H1 (cell line): Measurements from ENCODE around the gene FRMD5. TPM values are rescaled to one million over a fixed set of nuclear protein-coding genes. Genes with fewer than 3 reads are reported as not detected.

Experiments used
- CTCF ChIA-PET: fragments of 300-600 bp; sonication (Branson Sonifier 250); formaldehyde crosslinking; loops from one replicate; lab custom pipeline; 2021; ENCODE audit not compliant: partially characterized antibody; lab: Charles Lee
- POLR2A ChIA-PET: fragments of 300-600 bp; sonication (Branson Sonifier 250); formaldehyde crosslinking; loops from one replicate; lab custom pipeline; 2021; ENCODE audit warnings: inconsistent platforms; ENCODE audit not compliant: partially characterized antibody; lab: Charles Lee
- DNase-seq, 2 experiments: peaks; one replicate each; pipeline versions ENCODE4 v3.0.0 to v3.0.0-alpha.2; 2010 to 2022; ENCODE audit warnings: low spot score in 2 of 2, low read depth in 1 of 2, mixed read lengths in 1 of 2
- FAIRE-seq: peaks from 2 replicates; lab custom pipeline; 2011; peaks lifted over from hg19 to GRCh38; lab: Jason Lieb, UNC
- H2AFZ ChIP-seq: 2 replicates; pipeline ENCODE4 v1.8.1; 2012; ENCODE audit warnings: low read length, inconsistent platforms
- H2AK5ac ChIP-seq: 2 replicates; pipeline ENCODE4 v1.6.1; 2013; ENCODE audit warnings: low read depth, low read length
- H2BK120ac ChIP-seq: replicated peaks from 2 replicates; pipeline ENCODE3; 2013; ENCODE audit warnings: low read depth, low read length, inconsistent platforms
- H2BK12ac ChIP-seq: 2 replicates; pipeline ENCODE4 v1.6.1; 2013; ENCODE audit warnings: low read depth, low read length
- H2BK15ac ChIP-seq: 2 replicates; pipeline ENCODE4 v1.6.1; 2013; ENCODE audit warnings: low read length
- H2BK20ac ChIP-seq: 2 replicates; pipeline ENCODE4 v1.6.1; 2013; ENCODE audit warnings: low read length
- H2BK5ac ChIP-seq: 2 replicates; pipeline ENCODE4 v1.6.1; 2013; ENCODE audit warnings: low read depth, low read length
- H3K14ac ChIP-seq: 2 replicates; pipeline ENCODE4 v1.6.1; 2013; ENCODE audit warnings: inconsistent platforms; ENCODE audit not compliant: insufficient read length
- H3K18ac ChIP-seq: 2 replicates; pipeline ENCODE4 v1.6.1; 2013; ENCODE audit warnings: low read length; ENCODE audit errors: extremely low read depth
- H3K23ac ChIP-seq: 2 replicates; pipeline ENCODE4 v1.6.1; 2013; ENCODE audit warnings: inconsistent platforms; ENCODE audit not compliant: insufficient read length
- H3K23me2 ChIP-seq: 2 replicates; pipeline ENCODE4 v1.6.1; 2013; ENCODE audit warnings: low read depth, low read length
- H3K27ac ChIP-seq: 2 replicates; pipeline ENCODE4 v1.6.1; 2011; ENCODE audit warnings: low read depth, low read length, inconsistent platforms
- H3K27me3 ChIP-seq, 4 experiments: replicated peaks in 1 of 4; 1 replicate in 1 of 4; 2 replicates in 3 of 4; pipeline versions ENCODE4 v1.6.1 to v1.8.1; 2011 to 2013; ENCODE audit warnings: low read length in 3 of 4, mild to moderate bottlenecking in 3 of 4, inconsistent platforms in 2 of 4, mixed read lengths in 2 of 4, moderate library complexity in 1 of 4; ENCODE audit not compliant: control insufficient read depth in 3 of 4, insufficient read depth in 3 of 4; ENCODE audit errors: extremely low read depth in 1 of 4
- H3K36me3 ChIP-seq, 4 experiments: 2 replicates each; pipeline versions ENCODE4 v1.6.1 to v1.8.1; 2011 to 2013; ENCODE audit warnings: mild to moderate bottlenecking in 4 of 4, low read length in 3 of 4, moderate library complexity in 2 of 4, control low read depth in 1 of 4, inconsistent platforms in 1 of 4; ENCODE audit not compliant: insufficient read depth in 4 of 4, control insufficient read depth in 2 of 4
- H3K4ac ChIP-seq: replicated peaks from 2 replicates; pipeline ENCODE3; 2013; ENCODE audit warnings: low read length, low read depth, mixed read lengths, inconsistent platforms; ENCODE audit not compliant: insufficient read length
- H3K4me1 ChIP-seq, 4 experiments: replicated peaks in 1 of 4; 1 replicate in 1 of 4; 2 replicates in 3 of 4; pipeline versions ENCODE4 v1.6.1 to v1.8.1; 2011 to 2013; ENCODE audit warnings: low read length in 3 of 4, inconsistent platforms in 2 of 4, mixed read lengths in 1 of 4; ENCODE audit not compliant: insufficient read depth in 4 of 4, control insufficient read depth in 3 of 4
- H3K4me2 ChIP-seq, 2 experiments: 2 replicates each; pipeline versions ENCODE4 v1.6.1 to v1.8.1; 2011 to 2013; ENCODE audit warnings: low read depth in 2 of 2, low read length in 2 of 2, control low read depth in 1 of 2, inconsistent platforms in 1 of 2, mild to moderate bottlenecking in 1 of 2; ENCODE audit not compliant: insufficient read depth in 1 of 2
- H3K4me3 ChIP-seq, 4 experiments: fragments of 200-600, 300-600 bp in 1 of 4; sonication (generic), shearing (Covaris generic), sonication (Bioruptor Twin) in 1 of 4; 2 replicates each; pipeline versions ENCODE4 v1.5.1 to v1.8.1; 2011 to 2016; ENCODE audit warnings: low read length in 4 of 4, low read depth in 3 of 4, control low read depth in 2 of 4, inconsistent platforms in 2 of 4, mild to moderate bottlenecking in 2 of 4, mixed read lengths in 1 of 4, moderate library complexity in 1 of 4; ENCODE audit not compliant: insufficient read depth in 2 of 4; ENCODE audit errors: extremely low read depth in 1 of 4
- H3K56ac ChIP-seq: replicated peaks from 2 replicates; pipeline ENCODE3; 2013; ENCODE audit warnings: low read depth, mild to moderate bottlenecking, mixed read lengths, low read length, inconsistent platforms; ENCODE audit not compliant: insufficient read length
- H3K79me1 ChIP-seq: 2 replicates; pipeline ENCODE4 v1.6.1; 2013; ENCODE audit warnings: low read depth, low read length, control low read depth
- H3K79me2 ChIP-seq, 2 experiments: 2 replicates each; pipeline versions ENCODE4 v1.6.1 to v1.8.1; 2012 to 2013; ENCODE audit warnings: low read length in 2 of 2, mild to moderate bottlenecking in 2 of 2, inconsistent platforms in 1 of 2; ENCODE audit not compliant: insufficient read depth in 2 of 2, control insufficient read depth in 1 of 2
- H3K9ac ChIP-seq, 4 experiments: replicated peaks in 1 of 4; 1 replicate in 1 of 4; 2 replicates in 3 of 4; pipeline versions ENCODE4 v1.6.1 to v1.8.1; 2011 to 2013; ENCODE audit warnings: low read depth in 3 of 4, low read length in 3 of 4, control low read depth in 2 of 4, mild to moderate bottlenecking in 2 of 4, moderate library complexity in 2 of 4, inconsistent platforms in 1 of 4; ENCODE audit errors: extremely low read depth in 1 of 4
- H3K9me3 ChIP-seq, 2 experiments: 2 replicates each; pipeline versions ENCODE4 v1.6.1 to v1.8.1; 2012 to 2013; ENCODE audit warnings: mild to moderate bottlenecking in 2 of 2, moderate library complexity in 2 of 2, control low read depth in 1 of 2, inconsistent platforms in 1 of 2, low read depth in 1 of 2, low read length in 1 of 2, mixed read lengths in 1 of 2; ENCODE audit not compliant: insufficient read depth in 2 of 2
- H4K20me1 ChIP-seq, 2 experiments: replicated peaks in 1 of 2; 2 replicates each; pipeline versions ENCODE3 to v1.8.1; 2011 to 2013; ENCODE audit warnings: inconsistent platforms in 2 of 2, low read length in 2 of 2, mild to moderate bottlenecking in 1 of 2; ENCODE audit not compliant: insufficient read depth in 2 of 2, control insufficient read depth in 1 of 2
- H4K5ac ChIP-seq: 2 replicates; pipeline ENCODE4 v1.6.1; 2013; ENCODE audit warnings: low read length, low read depth, mixed read lengths, inconsistent platforms; ENCODE audit not compliant: insufficient read length
- H4K8ac ChIP-seq: 2 replicates; pipeline ENCODE4 v1.8.0; 2013; ENCODE audit warnings: mild to moderate bottlenecking, moderate library complexity, low read length, inconsistent platforms; ENCODE audit not compliant: insufficient read depth; ENCODE audit errors: extremely low read depth
- H4K91ac ChIP-seq: replicated peaks from 2 replicates; pipeline ENCODE3; 2013; ENCODE audit warnings: low read length, mixed read lengths, inconsistent platforms; ENCODE audit not compliant: insufficient read length
- ATF2 ChIP-seq: IDR thresholded peaks from 2 replicates; pipeline ENCODE4 v1.6.1; 2012; ENCODE audit warnings: low read length, inconsistent platforms
- CHD2 ChIP-seq: IDR thresholded peaks from 2 replicates; pipeline ENCODE4 v1.6.1; 2012; ENCODE audit warnings: low read length, improper control_type of control experiment
- CTBP2 ChIP-seq: IDR thresholded peaks from 2 replicates; pipeline ENCODE4 v1.7.0; 2011; ENCODE audit warnings: borderline replicate concordance, mild to moderate bottlenecking, moderate library complexity, mixed read lengths, low read length; ENCODE audit not compliant: insufficient read depth, insufficient read length
- EP300 ChIP-seq, 2 experiments: IDR thresholded peaks; 1 replicate in 1 of 2; 2 replicates in 1 of 2; pipeline ENCODE4 v1.6.1; 2011 to 2012; ENCODE audit warnings: low read depth in 2 of 2, low read length in 2 of 2, mild to moderate bottlenecking in 2 of 2, borderline replicate concordance in 1 of 2, inconsistent platforms in 1 of 2, moderate library complexity in 1 of 2
- TBP ChIP-seq: IDR thresholded peaks from 2 replicates; pipeline ENCODE4 v1.6.1; 2011; ENCODE audit warnings: low read depth, low read length, improper control_type of control experiment
- TCF12 ChIP-seq: IDR thresholded peaks from 2 replicates; pipeline ENCODE4 v1.6.1; 2011; ENCODE audit warnings: low read depth, mild to moderate bottlenecking, low read length
- ZNF274 ChIP-seq: IDR thresholded peaks from 2 replicates; pipeline ENCODE4 v1.7.0; 2012; ENCODE audit warnings: low read length, borderline replicate concordance; ENCODE audit errors: extremely low read depth
- WGBS, 2 experiments: shearing (Covaris generic) in 1 of 2; methylation state at CpG; one replicate each; pipeline versions ENCODE4 v1.1.6 to v1.1.7; 2013 to 2015; ENCODE audit warnings: low lambda C conversion rate in 2 of 2, mixed read lengths in 2 of 2, inconsistent platforms in 1 of 2, low coverage in 1 of 2, missing lambda C conversion rate in 1 of 2; ENCODE audit not compliant: insufficient replicate concordance in 2 of 2, insufficient coverage in 1 of 2, insufficient read length in 1 of 2; ENCODE audit errors: extremely low coverage in 1 of 2, missing lambda C conversion rate in 1 of 2; 5-methylcytosine and 5-hydroxymethylcytosine counted together
- polyA plus RNA-seq, 7 experiments: library from polyadenylated mRNA; depleted of rRNA in 3 of 7; stranded (reverse) in 5 of 7; unstranded in 2 of 7; fragments of >200 nt in 5 of 7; fragments of 200-250 nt in 2 of 7; gene quantifications; 1 replicate in 5 of 7; 2 replicates in 1 of 7; 4 replicates in 1 of 7; pipeline versions ENCODE4 v1.2.1 to v1.2.3, GENCODE V29; 2011 to 2013; ENCODE audit warnings: missing spikeins in 2 of 7, mixed read lengths in 2 of 7
- total RNA-seq: library from RNA; stranded (reverse); fragmentation: NEBNext Ultra II Directional; extraction: Animal tissue kit (Norgen Biotek cat#: 25700); gene quantifications from 2 replicates; pipeline ENCODE4 v1.2.1, GENCODE V29; 2021
- TF ChIP-seq, protein P1 (sequence below): IDR thresholded peaks from 2 replicates; pipeline ENCODE4 v1.6.1; 2011; ENCODE audit warnings: low read depth, mild to moderate bottlenecking, low read length; ENCODE audit not compliant: insufficient read depth
- TF ChIP-seq, protein P2 (sequence below), 3 experiments: IDR thresholded peaks; 1 replicate in 2 of 3; 2 replicates in 1 of 3; pipeline versions ENCODE4 v1.5.1 to v1.6.1; 2011; ENCODE audit warnings: low read length in 3 of 3, mild to moderate bottlenecking in 3 of 3, inconsistent platforms in 2 of 3, low read depth in 1 of 3, moderate library complexity in 1 of 3; ENCODE audit not compliant: insufficient read depth in 1 of 3; ENCODE audit errors: control extremely low read depth in 1 of 3

The FRMD5 gene
- total and polyA plus RNA-seq, 2 of the 8 experiments (the other 6 are each of a cell fraction or from before 2014, with no cell fraction given), result 10.1 to 12.6 TPM

DNA sequence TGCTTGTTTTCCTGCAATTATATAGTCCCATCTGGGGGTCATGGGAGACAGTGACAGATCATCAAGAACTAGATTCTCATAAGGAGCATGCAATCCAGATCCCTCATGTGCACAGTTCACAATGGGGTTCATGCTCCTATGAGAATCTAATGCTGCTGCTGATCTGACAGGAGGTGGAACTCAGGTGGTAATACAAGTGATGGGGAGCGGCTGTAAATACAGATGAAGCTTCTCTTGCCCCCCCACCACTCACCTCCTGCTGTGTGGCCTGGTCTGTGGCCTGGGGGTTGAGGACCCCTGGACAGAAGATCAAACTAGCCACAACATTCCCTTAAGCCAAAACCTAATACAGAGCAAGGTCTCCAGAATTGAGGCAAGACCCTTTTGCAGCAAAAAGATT, 207.1 kb downstream of the FRMD5 start:
- Histone ChIP-seq H2AFZ (no peak overlapping the region), H3K4me2 (no peak overlapping the region), H3K4ac (no peak overlapping the region), H3K9ac (no peak overlapping the region), H2BK20ac (no peak overlapping the region), H3K79me1 (no peaks in the 10 kb centered on the region), H3K27me3 (no peaks in the 10 kb centered on the region), H3K36me3 (no peaks in the 10 kb centered on the region), H4K20me1 (peaks cover 0 to 3% of the 10 kb centered on the region in 2 experiments), H3K23me2 (no peaks in the 10 kb centered on the region), H4K5ac (no peak overlapping the region), H3K14ac (no peak overlapping the region), H3K23ac (no peak overlapping the region), H4K91ac (no peak overlapping the region), H2BK15ac (no peak overlapping the region), H3K4me3 (no peak overlapping the region), H4K8ac (no peak overlapping the region), H3K18ac (no peak overlapping the region), H2BK5ac (no peak overlapping the region), H3K9me3 (no peaks in the 10 kb centered on the region; a peak in 1 of 4 replicates), H2BK120ac (no peak overlapping the region), H3K4me1 (peaks cover 0 to 7% (median 3%) of the 10 kb centered on the region in 4 experiments; a peak in 5 of 7 replicates), H2AK5ac (no peak overlapping the region), H3K27ac (no peak overlapping the region), H2BK12ac (no peak overlapping the region), H3K56ac (no peak overlapping the region), H3K79me2 (no peaks in the 10 kb centered on the region)
- FAIRE-seq (no peak), DNase-seq (no peak)
- CTCF ChIA-PET, result no interaction called here
- POLR2A ChIA-PET, result interaction anchor here (0.7 kb wide), 1 partner anchor 74 kb away, joined by 3 read pairs; no protein-coding TSS in a partner anchor
- 69% methylated on average over 1 of the region's 1 CpG; no CpG with 5 or more reads in 1 of the 2 experiments for whole genome bisulfite sequencing, 2 experiments
- TF ChIP-seq CHD2 (no peak), ATF2 (no peak), TCF12 (no peak), TBP (no peak), ZNF274 (no peak), EP300 (IDR thresholded peaks at IDR 0.05; ENCODE audit: borderline replicate concordance in 1 of 2, low read depth in 2 of 2, low read length in 2 of 2) (no peak), CTBP2 (no peak)
- TF ChIP-seq, protein P1, sequence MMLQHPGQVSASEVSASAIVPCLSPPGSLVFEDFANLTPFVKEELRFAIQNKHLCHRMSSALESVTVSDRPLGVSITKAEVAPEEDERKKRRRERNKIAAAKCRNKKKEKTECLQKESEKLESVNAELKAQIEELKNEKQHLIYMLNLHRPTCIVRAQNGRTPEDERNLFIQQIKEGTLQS, result no peak
- TF ChIP-seq, protein P2, sequence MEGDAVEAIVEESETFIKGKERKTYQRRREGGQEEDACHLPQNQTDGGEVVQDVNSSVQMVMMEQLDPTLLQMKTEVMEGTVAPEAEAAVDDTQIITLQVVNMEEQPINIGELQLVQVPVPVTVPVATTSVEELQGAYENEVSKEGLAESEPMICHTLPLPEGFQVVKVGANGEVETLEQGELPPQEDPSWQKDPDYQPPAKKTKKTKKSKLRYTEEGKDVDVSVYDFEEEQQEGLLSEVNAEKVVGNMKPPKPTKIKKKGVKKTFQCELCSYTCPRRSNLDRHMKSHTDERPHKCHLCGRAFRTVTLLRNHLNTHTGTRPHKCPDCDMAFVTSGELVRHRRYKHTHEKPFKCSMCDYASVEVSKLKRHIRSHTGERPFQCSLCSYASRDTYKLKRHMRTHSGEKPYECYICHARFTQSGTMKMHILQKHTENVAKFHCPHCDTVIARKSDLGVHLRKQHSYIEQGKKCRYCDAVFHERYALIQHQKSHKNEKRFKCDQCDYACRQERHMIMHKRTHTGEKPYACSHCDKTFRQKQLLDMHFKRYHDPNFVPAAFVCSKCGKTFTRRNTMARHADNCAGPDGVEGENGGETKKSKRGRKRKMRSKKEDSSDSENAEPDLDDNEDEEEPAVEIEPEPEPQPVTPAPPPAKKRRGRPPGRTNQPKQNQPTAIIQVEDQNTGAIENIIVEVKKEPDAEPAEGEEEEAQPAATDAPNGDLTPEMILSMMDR (IDR thresholded peaks at IDR 0.05; ENCODE audit: control extremely low read depth in 1 of 3, insufficient read depth in 1 of 3, low read depth in 1 of 3, low read length in 3 of 3), result no peak
